ENCODE measurements around the gene NPPA. TPM values are rescaled to one million over a fixed set of nuclear protein-coding genes. Genes with fewer than 3 reads are reported as not detected.

The NPPA gene
- total and polyA plus RNA-seq, 9 of the 15 experiments (the other 6 are each of a cell fraction or from before 2014, with no cell fraction given), result not detected

DNA sequence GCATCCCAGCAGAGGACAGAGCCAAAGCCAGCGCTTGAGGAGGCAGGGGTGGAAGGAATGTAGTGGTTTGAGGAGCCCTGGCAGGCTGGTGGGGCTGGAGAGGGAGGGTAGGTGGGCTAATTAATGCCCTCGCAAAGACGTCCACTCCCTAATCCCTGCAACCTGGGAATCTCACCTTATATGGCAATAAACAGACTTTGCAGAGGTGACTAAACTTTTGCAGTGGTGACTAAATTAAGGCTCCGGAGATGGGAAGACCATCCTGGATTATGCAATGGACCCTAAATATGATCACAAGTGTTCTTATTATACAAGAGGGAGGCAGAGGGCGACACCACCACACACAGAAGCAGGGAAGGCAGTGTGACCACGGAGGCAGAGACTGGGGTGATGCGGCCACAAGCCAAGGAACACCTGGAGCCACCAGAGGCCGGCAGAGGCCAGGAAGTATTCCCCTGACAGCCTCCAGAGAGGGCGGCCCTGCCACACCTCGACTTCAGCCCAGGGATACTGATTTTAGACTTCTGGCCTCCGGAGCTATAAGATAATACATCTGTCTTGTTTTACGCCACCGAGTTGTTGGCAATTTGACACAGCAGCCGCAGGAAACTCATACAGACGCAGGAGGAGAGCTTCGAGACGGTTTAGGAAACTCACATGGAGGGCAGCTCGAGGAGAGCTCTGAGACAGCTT lies 34.3 kb upstream of the NPPA start (continued):
- TF ChIP-seq CBX1 (IDR thresholded peaks at IDR 0.05; ENCODE audit: low read depth) (peak; percentile 48; the same call in 1 of the 2 replicates), EP300 (IDR thresholded peaks at IDR 0.05; ENCODE audit: low read length) (peak; percentile 33; the same call in 1 of the 2 replicates), ZC3H4 (CRISPR knock-in tag; IDR thresholded peaks at IDR 0.05; ENCODE audit: borderline replicate concordance) (no peak), ZNF408 (CRISPR knock-in tag; IDR thresholded peaks at IDR 0.05; ENCODE audit: low read depth) (no peak), SMC3 (conservative IDR thresholded peaks at IDR 0.05; ENCODE audit: insufficient read depth, low read depth, low read length) (0 out of 2 replicates have a peak, but pooled peaks have one; percentile 25), ZNF778 (CRISPR knock-in tag; IDR thresholded peaks at IDR 0.05) (no peak), ILF3 (IDR thresholded peaks at IDR 0.05; ENCODE audit: borderline replicate concordance) (no peak), ZNF668 (CRISPR knock-in tag; IDR thresholded peaks at IDR 0.05) (peak; percentile 34; the same call in 1 of the 2 replicates), ZBTB1 (CRISPR knock-in tag; IDR thresholded peaks at IDR 0.05; ENCODE audit: borderline replicate concordance, low read depth) (no peak), CXXC5 (CRISPR knock-in tag; IDR thresholded peaks at IDR 0.05) (0 out of 2 replicates have a peak, but pooled peaks have one; percentile 3), U2AF1 (optimal IDR thresholded peaks at IDR 0.05; ENCODE audit: low read depth, low read length) (no peak), POLR2A (conservative IDR thresholded peaks at IDR 0.05) (no peak), NBN (IDR thresholded peaks at IDR 0.05; ENCODE audit: low read depth) (0 out of 2 replicates have a peak, but pooled peaks have one; percentile 39), TRIM28 (IDR thresholded peaks at IDR 0.05) (peak; percentile 93), MYNN (IDR thresholded peaks at IDR 0.05) (no peak), MYNN (CRISPR knock-in tag; IDR thresholded peaks at IDR 0.05) (no peak), ZNF124 (CRISPR knock-in tag; IDR thresholded peaks at IDR 0.05) (no peak), CBX3 (IDR thresholded peaks at IDR 0.05; ENCODE audit: borderline replicate concordance in 1 of 2, low read length in 2 of 2) (peak in 1 of 2 experiments; percentile 84; a peak in 2 of 3 replicates), SMAD2 (IDR thresholded peaks at IDR 0.05; ENCODE audit: low read depth, low read length) (no peak), SRF (CRISPR knock-in tag; IDR thresholded peaks at IDR 0.05) (peak; percentile 36 to 83; a peak in 2 of 4 replicates), MXI1 (IDR thresholded peaks at IDR 0.05; ENCODE audit: low read depth, low read length) (no peak), TBL1XR1 (IDR thresholded peaks at IDR 0.05; ENCODE audit: low read length in 2 of 2) (peak in 1 of 2 experiments; percentile 30; a peak in 1 of 4 replicates), RFX7 (CRISPR knock-in tag; IDR thresholded peaks at IDR 0.05) (0 out of 2 replicates have a peak, but pooled peaks have one; percentile 57), CEBPB (tag; IDR thresholded peaks at IDR 0.05) (peak; percentile 72)
- TF ChIP-seq, protein P1, sequence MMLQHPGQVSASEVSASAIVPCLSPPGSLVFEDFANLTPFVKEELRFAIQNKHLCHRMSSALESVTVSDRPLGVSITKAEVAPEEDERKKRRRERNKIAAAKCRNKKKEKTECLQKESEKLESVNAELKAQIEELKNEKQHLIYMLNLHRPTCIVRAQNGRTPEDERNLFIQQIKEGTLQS (IDR thresholded peaks at IDR 0.05), result 0 out of 2 replicates have a peak, but pooled peaks have one; percentile 27
- TF ChIP-seq, protein P1 (CRISPR knock-in tag; conservative IDR thresholded peaks at IDR 0.05), result no peak
- TF ChIP-seq, protein P2, sequence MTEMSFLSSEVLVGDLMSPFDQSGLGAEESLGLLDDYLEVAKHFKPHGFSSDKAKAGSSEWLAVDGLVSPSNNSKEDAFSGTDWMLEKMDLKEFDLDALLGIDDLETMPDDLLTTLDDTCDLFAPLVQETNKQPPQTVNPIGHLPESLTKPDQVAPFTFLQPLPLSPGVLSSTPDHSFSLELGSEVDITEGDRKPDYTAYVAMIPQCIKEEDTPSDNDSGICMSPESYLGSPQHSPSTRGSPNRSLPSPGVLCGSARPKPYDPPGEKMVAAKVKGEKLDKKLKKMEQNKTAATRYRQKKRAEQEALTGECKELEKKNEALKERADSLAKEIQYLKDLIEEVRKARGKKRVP (CRISPR knock-in tag; IDR thresholded peaks at IDR 0.05), result no peak
- TF ChIP-seq, protein P3, sequence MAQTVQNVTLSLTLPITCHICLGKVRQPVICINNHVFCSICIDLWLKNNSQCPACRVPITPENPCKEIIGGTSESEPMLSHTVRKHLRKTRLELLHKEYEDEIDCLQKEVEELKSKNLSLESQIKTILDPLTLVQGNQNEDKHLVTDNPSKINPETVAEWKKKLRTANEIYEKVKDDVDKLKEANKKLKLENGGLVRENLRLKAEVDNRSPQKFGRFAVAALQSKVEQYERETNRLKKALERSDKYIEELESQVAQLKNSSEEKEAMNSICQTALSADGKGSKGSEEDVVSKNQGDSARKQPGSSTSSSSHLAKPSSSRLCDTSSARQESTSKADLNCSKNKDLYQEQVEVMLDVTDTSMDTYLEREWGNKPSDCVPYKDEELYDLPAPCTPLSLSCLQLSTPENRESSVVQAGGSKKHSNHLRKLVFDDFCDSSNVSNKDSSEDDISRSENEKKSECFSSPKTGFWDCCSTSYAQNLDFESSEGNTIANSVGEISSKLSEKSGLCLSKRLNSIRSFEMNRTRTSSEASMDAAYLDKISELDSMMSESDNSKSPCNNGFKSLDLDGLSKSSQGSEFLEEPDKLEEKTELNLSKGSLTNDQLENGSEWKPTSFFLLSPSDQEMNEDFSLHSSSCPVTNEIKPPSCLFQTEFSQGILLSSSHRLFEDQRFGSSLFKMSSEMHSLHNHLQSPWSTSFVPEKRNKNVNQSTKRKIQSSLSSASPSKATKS (CRISPR knock-in tag; IDR thresholded peaks at IDR 0.05), result no peak

Data from K562 (cell line).